H1 (cell line): ENCODE data around the gene NRN1. TPM values are rescaled to one million over a fixed set of nuclear protein-coding genes. Genes with fewer than 3 reads are reported as not detected.
A peak's percentile ranks its signal among the peaks of the same experiment; 100 is the strongest.

ENCODE experiments used
- CTCF ChIA-PET: fragments of 300-600 bp; sonication (Branson Sonifier 250); formaldehyde crosslinking; loops from one replicate; lab custom pipeline; 2021; ENCODE audit not compliant: partially characterized antibody; lab: Charles Lee
- POLR2A ChIA-PET: fragments of 300-600 bp; sonication (Branson Sonifier 250); formaldehyde crosslinking; loops from one replicate; lab custom pipeline; 2021; ENCODE audit warnings: inconsistent platforms; ENCODE audit not compliant: partially characterized antibody; lab: Charles Lee
- DNase-seq, 2 experiments: peaks; one replicate each; pipeline versions ENCODE4 v3.0.0 to v3.0.0-alpha.2; 2010 to 2022; ENCODE audit warnings: low spot score in 2 of 2, low read depth in 1 of 2, mixed read lengths in 1 of 2
- FAIRE-seq: peaks from 2 replicates; lab custom pipeline; 2011; peaks lifted over from hg19 to GRCh38; lab: Jason Lieb, UNC
- H2AFZ ChIP-seq: 2 replicates; pipeline ENCODE4 v1.8.1; 2012; ENCODE audit warnings: low read length, inconsistent platforms
- H2AK5ac ChIP-seq: 2 replicates; pipeline ENCODE4 v1.6.1; 2013; ENCODE audit warnings: low read depth, low read length
- H2BK120ac ChIP-seq: replicated peaks from 2 replicates; pipeline ENCODE3; 2013; ENCODE audit warnings: low read depth, low read length, inconsistent platforms
- H2BK12ac ChIP-seq: 2 replicates; pipeline ENCODE4 v1.6.1; 2013; ENCODE audit warnings: low read depth, low read length
- H2BK15ac ChIP-seq: 2 replicates; pipeline ENCODE4 v1.6.1; 2013; ENCODE audit warnings: low read length
- H2BK20ac ChIP-seq: 2 replicates; pipeline ENCODE4 v1.6.1; 2013; ENCODE audit warnings: low read length
- H2BK5ac ChIP-seq: 2 replicates; pipeline ENCODE4 v1.6.1; 2013; ENCODE audit warnings: low read depth, low read length
- H3K14ac ChIP-seq: 2 replicates; pipeline ENCODE4 v1.6.1; 2013; ENCODE audit warnings: inconsistent platforms; ENCODE audit not compliant: insufficient read length
- H3K18ac ChIP-seq: 2 replicates; pipeline ENCODE4 v1.6.1; 2013; ENCODE audit warnings: low read length; ENCODE audit errors: extremely low read depth
- H3K23ac ChIP-seq: 2 replicates; pipeline ENCODE4 v1.6.1; 2013; ENCODE audit warnings: inconsistent platforms; ENCODE audit not compliant: insufficient read length
- H3K23me2 ChIP-seq: 2 replicates; pipeline ENCODE4 v1.6.1; 2013; ENCODE audit warnings: low read depth, low read length
- H3K27ac ChIP-seq: 2 replicates; pipeline ENCODE4 v1.6.1; 2011; ENCODE audit warnings: low read depth, low read length, inconsistent platforms
- H3K27me3 ChIP-seq, 4 experiments: replicated peaks in 1 of 4; 1 replicate in 1 of 4; 2 replicates in 3 of 4; pipeline versions ENCODE4 v1.6.1 to v1.8.1; 2011 to 2013; ENCODE audit warnings: low read length in 3 of 4, mild to moderate bottlenecking in 3 of 4, inconsistent platforms in 2 of 4, mixed read lengths in 2 of 4, moderate library complexity in 1 of 4; ENCODE audit not compliant: control insufficient read depth in 3 of 4, insufficient read depth in 3 of 4; ENCODE audit errors: extremely low read depth in 1 of 4
- H3K36me3 ChIP-seq, 4 experiments: 2 replicates each; pipeline versions ENCODE4 v1.6.1 to v1.8.1; 2011 to 2013; ENCODE audit warnings: mild to moderate bottlenecking in 4 of 4, low read length in 3 of 4, moderate library complexity in 2 of 4, control low read depth in 1 of 4, inconsistent platforms in 1 of 4; ENCODE audit not compliant: insufficient read depth in 4 of 4, control insufficient read depth in 2 of 4
- H3K4ac ChIP-seq: replicated peaks from 2 replicates; pipeline ENCODE3; 2013; ENCODE audit warnings: low read length, low read depth, mixed read lengths, inconsistent platforms; ENCODE audit not compliant: insufficient read length
- H3K4me1 ChIP-seq, 4 experiments: replicated peaks in 1 of 4; 1 replicate in 1 of 4; 2 replicates in 3 of 4; pipeline versions ENCODE4 v1.6.1 to v1.8.1; 2011 to 2013; ENCODE audit warnings: low read length in 3 of 4, inconsistent platforms in 2 of 4, mixed read lengths in 1 of 4; ENCODE audit not compliant: insufficient read depth in 4 of 4, control insufficient read depth in 3 of 4
- H3K4me2 ChIP-seq, 2 experiments: 2 replicates each; pipeline versions ENCODE4 v1.6.1 to v1.8.1; 2011 to 2013; ENCODE audit warnings: low read depth in 2 of 2, low read length in 2 of 2, control low read depth in 1 of 2, inconsistent platforms in 1 of 2, mild to moderate bottlenecking in 1 of 2; ENCODE audit not compliant: insufficient read depth in 1 of 2
- H3K4me3 ChIP-seq, 4 experiments: fragments of 200-600, 300-600 bp in 1 of 4; sonication (generic), shearing (Covaris generic), sonication (Bioruptor Twin) in 1 of 4; 2 replicates each; pipeline versions ENCODE4 v1.5.1 to v1.8.1; 2011 to 2016; ENCODE audit warnings: low read length in 4 of 4, low read depth in 3 of 4, control low read depth in 2 of 4, inconsistent platforms in 2 of 4, mild to moderate bottlenecking in 2 of 4, mixed read lengths in 1 of 4, moderate library complexity in 1 of 4; ENCODE audit not compliant: insufficient read depth in 2 of 4; ENCODE audit errors: extremely low read depth in 1 of 4
- H3K56ac ChIP-seq: replicated peaks from 2 replicates; pipeline ENCODE3; 2013; ENCODE audit warnings: low read depth, mild to moderate bottlenecking, mixed read lengths, low read length, inconsistent platforms; ENCODE audit not compliant: insufficient read length
- H3K79me1 ChIP-seq: 2 replicates; pipeline ENCODE4 v1.6.1; 2013; ENCODE audit warnings: low read depth, low read length, control low read depth
- H3K79me2 ChIP-seq, 2 experiments: 2 replicates each; pipeline versions ENCODE4 v1.6.1 to v1.8.1; 2012 to 2013; ENCODE audit warnings: low read length in 2 of 2, mild to moderate bottlenecking in 2 of 2, inconsistent platforms in 1 of 2; ENCODE audit not compliant: insufficient read depth in 2 of 2, control insufficient read depth in 1 of 2
- H3K9ac ChIP-seq, 4 experiments: replicated peaks in 1 of 4; 1 replicate in 1 of 4; 2 replicates in 3 of 4; pipeline versions ENCODE4 v1.6.1 to v1.8.1; 2011 to 2013; ENCODE audit warnings: low read depth in 3 of 4, low read length in 3 of 4, control low read depth in 2 of 4, mild to moderate bottlenecking in 2 of 4, moderate library complexity in 2 of 4, inconsistent platforms in 1 of 4; ENCODE audit errors: extremely low read depth in 1 of 4
- H3K9me3 ChIP-seq, 2 experiments: 2 replicates each; pipeline versions ENCODE4 v1.6.1 to v1.8.1; 2012 to 2013; ENCODE audit warnings: mild to moderate bottlenecking in 2 of 2, moderate library complexity in 2 of 2, control low read depth in 1 of 2, inconsistent platforms in 1 of 2, low read depth in 1 of 2, low read length in 1 of 2, mixed read lengths in 1 of 2; ENCODE audit not compliant: insufficient read depth in 2 of 2
- H4K20me1 ChIP-seq, 2 experiments: replicated peaks in 1 of 2; 2 replicates each; pipeline versions ENCODE3 to v1.8.1; 2011 to 2013; ENCODE audit warnings: inconsistent platforms in 2 of 2, low read length in 2 of 2, mild to moderate bottlenecking in 1 of 2; ENCODE audit not compliant: insufficient read depth in 2 of 2, control insufficient read depth in 1 of 2
- H4K5ac ChIP-seq: 2 replicates; pipeline ENCODE4 v1.6.1; 2013; ENCODE audit warnings: low read length, low read depth, mixed read lengths, inconsistent platforms; ENCODE audit not compliant: insufficient read length
- H4K8ac ChIP-seq: 2 replicates; pipeline ENCODE4 v1.8.0; 2013; ENCODE audit warnings: mild to moderate bottlenecking, moderate library complexity, low read length, inconsistent platforms; ENCODE audit not compliant: insufficient read depth; ENCODE audit errors: extremely low read depth
- H4K91ac ChIP-seq: replicated peaks from 2 replicates; pipeline ENCODE3; 2013; ENCODE audit warnings: low read length, mixed read lengths, inconsistent platforms; ENCODE audit not compliant: insufficient read length
- ASH2L ChIP-seq: fragments of 200-600, 300-600 bp; sonication (generic); IDR thresholded peaks from one replicate; pipeline ENCODE4 v1.7.1; 2017; ENCODE audit warnings: low read length
- CBX8 ChIP-seq: fragments of 300-800, 300-1000 bp; sonication (generic); IDR thresholded peaks from 2 replicates; pipeline ENCODE4 v1.7.1; 2016; ENCODE audit warnings: low read depth, low read length, borderline replicate concordance
- CHD1 ChIP-seq: IDR thresholded peaks from 2 replicates; pipeline ENCODE4 v1.6.1; 2012; ENCODE audit warnings: low read depth, low read length, improper control_type of control experiment
- CTBP2 ChIP-seq: IDR thresholded peaks from 2 replicates; pipeline ENCODE4 v1.7.0; 2011; ENCODE audit warnings: borderline replicate concordance, mild to moderate bottlenecking, moderate library complexity, mixed read lengths, low read length; ENCODE audit not compliant: insufficient read depth, insufficient read length
- MAX ChIP-seq: IDR thresholded peaks from 2 replicates; pipeline ENCODE4 v1.6.1; 2012; ENCODE audit warnings: inconsistent platforms
- RAD21 ChIP-seq, 2 experiments: IDR thresholded peaks in 1 of 2; conservative IDR thresholded peaks in 1 of 2; 2 replicates each; pipeline ENCODE4 v1.6.1; 2011; ENCODE audit warnings: low read depth in 2 of 2, low read length in 2 of 2, improper control_type of control experiment in 1 of 2, inconsistent platforms in 1 of 2, mild to moderate bottlenecking in 1 of 2, moderate library complexity in 1 of 2
- RNF2 ChIP-seq: fragments of 200-900, 300-1000 bp; sonication (generic); IDR thresholded peaks from 2 replicates; pipeline ENCODE4 v1.7.1; 2016; ENCODE audit warnings: borderline replicate concordance, low read depth, mild to moderate bottlenecking, antibody characterized with exemption, low read length; ENCODE audit not compliant: poor library complexity, severe bottlenecking; ENCODE audit errors: missing control alignments
- SP1 ChIP-seq: IDR thresholded peaks from 2 replicates; pipeline ENCODE4 v1.6.1; 2011; ENCODE audit warnings: low read depth, low read length
- TAF7 ChIP-seq: optimal IDR thresholded peaks from 2 replicates; pipeline ENCODE3; 2011; ENCODE audit warnings: low read depth, mild to moderate bottlenecking, inconsistent platforms, low read length, moderate library complexity, borderline replicate concordance
- WGBS, 2 experiments: shearing (Covaris generic) in 1 of 2; methylation state at CpG; one replicate each; pipeline versions ENCODE4 v1.1.6 to v1.1.7; 2013 to 2015; ENCODE audit warnings: low lambda C conversion rate in 2 of 2, mixed read lengths in 2 of 2, inconsistent platforms in 1 of 2, low coverage in 1 of 2, missing lambda C conversion rate in 1 of 2; ENCODE audit not compliant: insufficient replicate concordance in 2 of 2, insufficient coverage in 1 of 2, insufficient read length in 1 of 2; ENCODE audit errors: extremely low coverage in 1 of 2, missing lambda C conversion rate in 1 of 2; 5-methylcytosine and 5-hydroxymethylcytosine counted together
- polyA plus RNA-seq, 7 experiments: library from polyadenylated mRNA; depleted of rRNA in 3 of 7; stranded (reverse) in 5 of 7; unstranded in 2 of 7; fragments of >200 nt in 5 of 7; fragments of 200-250 nt in 2 of 7; gene quantifications; 1 replicate in 5 of 7; 2 replicates in 1 of 7; 4 replicates in 1 of 7; pipeline versions ENCODE4 v1.2.1 to v1.2.3, GENCODE V29; 2011 to 2013; ENCODE audit warnings: missing spikeins in 2 of 7, mixed read lengths in 2 of 7
- total RNA-seq: library from RNA; stranded (reverse); fragmentation: NEBNext Ultra II Directional; extraction: Animal tissue kit (Norgen Biotek cat#: 25700); gene quantifications from 2 replicates; pipeline ENCODE4 v1.2.1, GENCODE V29; 2021

The NRN1 gene
- total and polyA plus RNA-seq, 2 of the 8 experiments (the other 6 are each of a cell fraction or from before 2014, with no cell fraction given): 0.06 to 0.26 TPM

- H3K27me3 ChIP-seq: peaks cover 80 to 99% (median 96%) of the 10 kb centered on the region in 4 experiments
- H3K56ac ChIP-seq: no peak overlapping the region
- peak overlapping the region; percentile 43 for H4K8ac ChIP-seq
- POLR2A ChIA-PET: no interaction called here
- no peak overlapping the region for H4K91ac ChIP-seq
- H3K27ac ChIP-seq: no peak overlapping the region
- FAIRE-seq (no peak), DNase-seq (peak in 1 of 2 experiments; percentile 84)
- H3K18ac ChIP-seq: no peak overlapping the region
- no peak overlapping the region for H3K4ac ChIP-seq
- WGBS, 2 experiments: 2% methylated on average over 47 of the region's 60 CpGs; no CpG with 5 or more reads in 1 of the 2 experiments
- H2BK5ac ChIP-seq: no peak overlapping the region
- no peak overlapping the region for H2AK5ac ChIP-seq
- H4K20me1 ChIP-seq: peaks cover 6 to 32% of the 10 kb centered on the region in 2 experiments
- no peak overlapping the region for H3K14ac ChIP-seq
- H3K23me2 ChIP-seq: peaks cover 27% of the 10 kb centered on the region; the same call in 1 of the 2 replicates
- no peaks in the 10 kb centered on the region for H3K36me3 ChIP-seq
- H3K79me2 ChIP-seq: no peaks in the 10 kb centered on the region
- CTCF ChIA-PET: interaction anchor here (0.6 to 3.1 kb wide), 3 partner anchors 9 to 556 kb away, joined by 3 to 20 read pairs (median 3); partner anchors contain the start of gene NRN1
- peak overlapping the region; percentile 69 to 80 for H3K4me2 ChIP-seq
- H3K9ac ChIP-seq: no peak overlapping the region
- H2BK12ac ChIP-seq: peak overlapping the region; percentile 80; the same call in 1 of the 2 replicates
- no peak overlapping the region for H4K5ac ChIP-seq
- H3K23ac ChIP-seq: no peak overlapping the region
- H2BK15ac ChIP-seq: no peak overlapping the region
- peak overlapping the region in 3 of 4 experiments; percentile 25 to 54 (median 34); a peak in 5 of 8 replicates for H3K4me3 ChIP-seq
- no peak overlapping the region for H2BK20ac ChIP-seq
- no peak overlapping the region for H2AFZ ChIP-seq
- H2BK120ac ChIP-seq: no peak overlapping the region
- peaks cover 8 to 49% (median 28%) of the 10 kb centered on the region in 4 experiments for H3K4me1 ChIP-seq
- H3K79me1 ChIP-seq: no peaks in the 10 kb centered on the region
- H3K9me3 ChIP-seq: no peaks in the 10 kb centered on the region
- no peak for TF ChIP-seq CHD1
- TF ChIP-seq CBX8: no peak; the same call in 1 of the 2 replicates
- 0 out of 2 replicates have a peak, but pooled peaks have one; percentile 16 for TF ChIP-seq MAX
- TF ChIP-seq SP1: 0 out of 2 replicates have a peak, but pooled peaks have one; percentile 40
- 0 out of 4 replicates have a peak, but pooled peaks of 1 of the 2 experiments have one; percentile 4 for TF ChIP-seq RAD21 (IDR thresholded peaks at IDR 0.05 in 1 of 2, conservative IDR thresholded peaks at IDR 0.05 in 1 of 2; ENCODE audit: low read depth in 2 of 2, low read length in 2 of 2)
- TF ChIP-seq ASH2L: peak; percentile 27
- TF ChIP-seq CTBP2: peak; percentile 29
- TF ChIP-seq TAF7: no peak
- TF ChIP-seq RNF2: peak; percentile 76
Measured at GRCh38 chr6:5998711-5999687, 7.7 kb downstream of the NRN1 start.
